Parathyroid adenoma (tissue), 2 donors: ENCODE measurements around the gene GDPGP1.

ENCODE experiments used
- H2AFZ ChIP-seq: fragments of 300-600 bp; sonication (generic); one replicate; pipeline ENCODE4 v1.7.0; 2017; ENCODE audit warnings: antibody characterized with exemption, mild to moderate bottlenecking
- H3K27ac ChIP-seq: fragments of 300-600 bp; sonication (generic); one replicate; pipeline ENCODE4 v1.7.0; 2017
- H3K27me3 ChIP-seq: fragments of 300-600 bp; sonication (generic); one replicate; pipeline ENCODE4 v1.7.0; 2017; ENCODE audit warnings: low read length; ENCODE audit not compliant: control insufficient read depth, insufficient read depth
- H3K36me3 ChIP-seq: fragments of 300-600 bp; sonication (generic); one replicate; pipeline ENCODE4 v1.7.0; 2017; ENCODE audit warnings: low read length; ENCODE audit not compliant: control insufficient read depth, insufficient read depth
- H3K4me1 ChIP-seq: fragments of 300-600 bp; sonication (generic); one replicate; pipeline ENCODE4 v1.7.0; 2017; ENCODE audit warnings: control low read depth
- H3K4me2 ChIP-seq: fragments of 300-600 bp; sonication (generic); one replicate; pipeline ENCODE4 v1.7.0; 2017; ENCODE audit warnings: low read length
- H3K4me3 ChIP-seq: fragments of 300-600 bp; sonication (generic); one replicate; pipeline ENCODE4 v1.7.0; 2017; ENCODE audit warnings: low read depth, low read length
- H3K79me2 ChIP-seq: fragments of 300-600 bp; sonication (generic); one replicate; pipeline ENCODE4 v1.7.0; 2017; ENCODE audit warnings: control low read depth
- H3K9ac ChIP-seq: fragments of 300-600 bp; sonication (generic); one replicate; pipeline ENCODE4 v1.7.0; 2017; ENCODE audit warnings: mild to moderate bottlenecking
- H3K9me3 ChIP-seq: fragments of 300-600 bp; sonication (generic); one replicate; pipeline ENCODE4 v1.7.0; 2017; ENCODE audit warnings: low read length; ENCODE audit not compliant: control insufficient read depth
- CTCF ChIP-seq: fragments of 300-600 bp; sonication (generic); IDR thresholded peaks from one replicate; pipeline ENCODE4 v1.7.0; 2017; ENCODE audit warnings: antibody characterized with exemption, mild to moderate bottlenecking
- donor health status: primary hyperparathyroidism.

GDPGP1 gene

DNA sequence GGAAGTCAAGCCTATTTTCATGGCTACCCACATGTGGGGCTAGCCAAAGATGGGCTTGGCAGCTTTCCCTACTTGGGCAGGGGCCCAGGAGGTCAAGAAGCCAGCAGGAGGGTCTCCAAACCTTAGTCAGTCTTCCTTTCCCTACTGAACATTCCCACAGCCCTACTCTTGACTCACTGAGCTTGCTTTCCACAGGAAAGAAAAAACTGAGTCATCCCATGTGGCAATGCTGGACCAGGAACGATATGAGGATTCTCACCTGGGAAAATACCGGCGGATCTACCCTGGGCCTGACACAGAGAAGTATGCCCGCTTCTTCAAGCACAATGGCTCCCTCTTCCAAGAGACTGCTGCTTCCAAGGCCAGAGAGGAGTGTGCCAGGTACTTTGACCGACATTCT lies 27.8 kb downstream of the GDPGP1 start:
- H3K79me2 ChIP-seq, result peaks cover 11% of the 10 kb centered on the region
- no peak for TF ChIP-seq CTCF

GRCh38 chr15:90262426-90262825 lies 28.4 kb downstream of the GDPGP1 start:
- Histone ChIP-seq H3K4me3 (no peak overlapping the region), H3K27ac (no peak overlapping the region), H3K9me3 (no peaks in the 10 kb centered on the region), H3K9ac (no peak overlapping the region), H3K27me3 (no peaks in the 10 kb centered on the region), H2AFZ (no peak overlapping the region), H3K4me2 (no peak overlapping the region), H3K79me2 (peaks cover 17% of the 10 kb centered on the region), H3K36me3 (no peaks in the 10 kb centered on the region), H3K4me1 (peaks cover 7% of the 10 kb centered on the region)
- TF ChIP-seq CTCF, result no peak

More for the DNA sequence above, 27.8 kb downstream of the GDPGP1 start:
- no peaks in the 10 kb centered on the region for H3K27me3 ChIP-seq
- no peaks in the 10 kb centered on the region for H3K36me3 ChIP-seq
- H3K9ac ChIP-seq, result no peak overlapping the region
- peaks cover 7% of the 10 kb centered on the region for H3K4me1 ChIP-seq
- no peak overlapping the region for H3K27ac ChIP-seq
- no peak overlapping the region for H3K4me2 ChIP-seq
- no peaks in the 10 kb centered on the region for H3K9me3 ChIP-seq
- no peak overlapping the region for H2AFZ ChIP-seq
- no peak overlapping the region for H3K4me3 ChIP-seq

DNA sequence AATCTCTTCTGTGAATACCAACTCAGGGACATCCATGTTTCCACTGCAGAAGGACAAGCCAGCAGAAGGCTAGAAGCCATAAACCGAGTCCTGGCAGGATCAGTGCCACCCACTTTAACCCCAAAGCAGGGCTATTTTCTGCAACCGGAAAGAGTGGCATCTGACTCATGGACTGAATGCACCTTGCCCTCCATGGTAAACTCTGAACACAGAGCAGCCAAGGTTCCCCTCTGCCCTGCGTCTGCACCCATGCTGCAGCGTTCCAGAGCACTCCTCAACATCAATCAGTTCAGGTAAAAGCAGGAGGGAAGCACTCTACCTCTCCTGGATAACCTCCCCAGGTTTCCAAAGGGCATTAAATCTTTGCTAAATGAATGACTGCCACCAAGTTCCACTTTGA lies 30.7 kb downstream of the GDPGP1 start:
- no peaks in the 10 kb centered on the region for H3K36me3 ChIP-seq
- H3K27ac ChIP-seq, result peak overlapping the region; percentile 96
- H2AFZ ChIP-seq, result peak overlapping the region; percentile 96
- H3K9ac ChIP-seq, result no peak overlapping the region
- H3K79me2 ChIP-seq, result peaks cover 21% of the 10 kb centered on the region
- no peaks in the 10 kb centered on the region for H3K9me3 ChIP-seq
- TF ChIP-seq CTCF, result no peak
- H3K27me3 ChIP-seq, result no peaks in the 10 kb centered on the region
- peaks cover 7% of the 10 kb centered on the region for H3K4me1 ChIP-seq
- peak overlapping the region; percentile 96 for H3K4me2 ChIP-seq
- H3K4me3 ChIP-seq, result peak overlapping the region; percentile 76

GRCh38 chr15:90265271-90266060 lies 31.5 kb downstream of the GDPGP1 start, which contains the start of gene NGRN:
Gene NGRN (plus strand): TSS chr15:90265672. CDS start chr15:90265713, 41 bp downstream.
- H3K9ac ChIP-seq, result peak within 1 kb of the TSS; percentile 87
- peaks cover 21% of the 10 kb centered on the region for H3K79me2 ChIP-seq
- H3K27me3 ChIP-seq, result no peaks in the 10 kb centered on the region
- H3K36me3 ChIP-seq, result no peaks in the 10 kb centered on the region
- H3K4me2 ChIP-seq, result peak within 1 kb of the TSS; percentile 96
- peak within 1 kb of the TSS; percentile 96 for H3K27ac ChIP-seq
- peaks cover 9% of the 10 kb centered on the region for H3K4me1 ChIP-seq
- no peak for TF ChIP-seq CTCF
- peak within 1 kb of the TSS; percentile 96 for H2AFZ ChIP-seq
- peak within 1 kb of the TSS; percentile 76 for H3K4me3 ChIP-seq
- H3K9me3 ChIP-seq, result no peaks in the 10 kb centered on the region

- Histone ChIP-seq H3K4me1 (peaks cover 9% of the 10 kb centered on the region), H3K9me3 (no peaks in the 10 kb centered on the region), H3K9ac (peak overlapping the region; percentile 87), H3K4me3 (peak overlapping the region; percentile 76), H3K36me3 (no peaks in the 10 kb centered on the region), H3K27me3 (no peaks in the 10 kb centered on the region), H3K4me2 (peak overlapping the region; percentile 96), H2AFZ (peak overlapping the region; percentile 96), H3K79me2 (peaks cover 21% of the 10 kb centered on the region), H3K27ac (peak overlapping the region; percentile 96)
- TF ChIP-seq CTCF, result no peak
These were observed 32.0 kb downstream of the GDPGP1 start for GRCh38 chr15:90266061-90266431.
